Activated CD8-positive, alpha-beta T cell treated with anti-CD3 and anti-CD28 coated beads, Interleukin-2, amount 10 ng/mL, durations not matched to agents 7 days and 5 days (primary cell): ENCODE data around the gene FGFBP1. TPM values are rescaled to one million over a fixed set of nuclear protein-coding genes. Genes with fewer than 3 reads are reported as not detected.

Source experiments
- ATAC-seq: fragments of 150-1000 bp; cut with Tn5 transposase; one replicate; pipeline ENCODE4 v1.10.0; 2021; ENCODE audit warnings: moderate library complexity
- CTCF ChIA-PET: fragments of 350-600 bp; sonication (Branson Sonifier 250); formaldehyde crosslinking; loops from one replicate; lab custom pipeline; 2021; ENCODE audit warnings: antibody characterized with exemption; lab: Charles Lee
- POLR2A ChIA-PET: fragments of 350-600 bp; sonication (Branson Sonifier 250); formaldehyde crosslinking; loops from one replicate; lab custom pipeline; 2021; ENCODE audit warnings: antibody characterized with exemption; lab: Charles Lee
- DNase-seq: peaks from one replicate; pipeline ENCODE4 v3.0.0-alpha.2; 2020
- H3K27ac Mint-ChIP-seq: one replicate; pipeline ENCODE4 v1.8.0; 2021; ENCODE audit warnings: mild to moderate bottlenecking, mixed read lengths
- H3K27me3 Mint-ChIP-seq: one replicate; pipeline ENCODE4 v1.8.0; 2021; ENCODE audit warnings: low read depth, mixed read lengths
- H3K36me3 Mint-ChIP-seq: one replicate; pipeline ENCODE4 v1.8.0; 2021; ENCODE audit warnings: low read depth, mixed read lengths
- H3K4me1 Mint-ChIP-seq: one replicate; pipeline ENCODE4 v1.8.0; 2021; ENCODE audit warnings: low read depth, mixed read lengths
- H3K4me3 Mint-ChIP-seq: one replicate; pipeline ENCODE4 v1.8.0; 2021; ENCODE audit warnings: mild to moderate bottlenecking, mixed read lengths
- H3K9me3 Mint-ChIP-seq: one replicate; pipeline ENCODE4 v1.8.0; 2022; ENCODE audit warnings: mixed read lengths; ENCODE audit not compliant: insufficient read depth
- total RNA-seq, 2 experiments: library from RNA; stranded (reverse); gene quantifications; one replicate each; pipeline ENCODE4 v1.2.3, GENCODE V29; 2021

The FGFBP1 gene
- total RNA-seq, 2 experiments from 2014 or later, result not detected

GRCh38 chr4:15893962-15894361 lies 44.6 kb downstream of the FGFBP1 start:
- no peak overlapping the region for H3K27ac Mint-ChIP-seq
- ATAC-seq (no peak), DNase-seq (no peak)
- CTCF ChIA-PET, result interaction anchor here (2.9 kb wide), 1 partner anchor 11 kb away, joined by 14 read pairs; no protein-coding TSS in a partner anchor
- POLR2A ChIA-PET, result no interaction called here
- H3K27me3 Mint-ChIP-seq, result peaks cover 32% of the 10 kb centered on the region
- no peaks in the 10 kb centered on the region for H3K9me3 Mint-ChIP-seq
- no peaks in the 10 kb centered on the region for H3K36me3 Mint-ChIP-seq
- no peaks in the 10 kb centered on the region for H3K4me1 Mint-ChIP-seq
- no peak overlapping the region for H3K4me3 Mint-ChIP-seq

- ChIA-PET POLR2A (no interaction called here), CTCF (interaction anchor here (1.1 to 2.8 kb wide), 4 partner anchors 9 to 110 kb away, joined by 4 to 8 read pairs (median 5); no protein-coding TSS in a partner anchor)
- ATAC-seq (no peak), DNase-seq (no peak)
- Mint-ChIP-seq H3K4me1 (no peaks in the 10 kb centered on the region), H3K4me3 (no peak overlapping the region), H3K36me3 (no peaks in the 10 kb centered on the region), H3K27me3 (peaks cover 17% of the 10 kb centered on the region), H3K27ac (no peak overlapping the region), H3K9me3 (no peaks in the 10 kb centered on the region)
These were observed 47.2 kb downstream of the FGFBP1 start for GRCh38 chr4:15891312-15891711.

GRCh38 chr4:15890246-15890829 lies 48.2 kb downstream of the FGFBP1 start:
- no peaks in the 10 kb centered on the region for H3K36me3 Mint-ChIP-seq
- ChIA-PET POLR2A (no interaction called here), CTCF (interaction anchor here (1.1 to 2.8 kb wide), 5 partner anchors 8 to 111 kb away, joined by 3 to 8 read pairs (median 4); no protein-coding TSS in a partner anchor)
- ATAC-seq, result no peak
- peaks cover 11% of the 10 kb centered on the region for H3K27me3 Mint-ChIP-seq
- no peak overlapping the region for H3K4me3 Mint-ChIP-seq
- H3K4me1 Mint-ChIP-seq, result no peaks in the 10 kb centered on the region
- no peaks in the 10 kb centered on the region for H3K9me3 Mint-ChIP-seq
- no peak for DNase-seq
- no peak overlapping the region for H3K27ac Mint-ChIP-seq

GRCh38 chr4:15888515-15888914 lies 50.0 kb downstream of the FGFBP1 start:
- no peak for DNase-seq
- no peaks in the 10 kb centered on the region for H3K9me3 Mint-ChIP-seq
- H3K36me3 Mint-ChIP-seq, result no peaks in the 10 kb centered on the region
- peaks cover 14% of the 10 kb centered on the region for H3K27me3 Mint-ChIP-seq
- no peaks in the 10 kb centered on the region for H3K4me1 Mint-ChIP-seq
- ChIA-PET CTCF (interaction anchor here (1.4 to 3.8 kb wide), 3 partner anchors 68 to 113 kb away, joined by 3 to 16 read pairs (median 8); no protein-coding TSS in a partner anchor), POLR2A (no interaction called here)
- H3K4me3 Mint-ChIP-seq, result no peak overlapping the region
- no peak overlapping the region for H3K27ac Mint-ChIP-seq
- ATAC-seq, result no peak

Other genes with a start within 250 kb of the FGFBP1 start
- gene BST1, start 235.7 kb downstream of the FGFBP1 start, total RNA-seq, result under 1 TPM; 0.60 to 0.71 TPM
- 10 to 100 TPM; 88.8 to 93.4 TPM for gene CD38, start 160.4 kb downstream of the FGFBP1 start, total RNA-seq
- gene FGFBP2, start 24.4 kb upstream of the FGFBP1 start, total RNA-seq, result 10 to 100 TPM; 12.0 to 13.0 TPM
- gene PROM1, start 145.3 kb upstream of the FGFBP1 start, total RNA-seq, result not detected